ENCODE measurements around the gene RHOBTB1. TPM values are rescaled to one million over a fixed set of nuclear protein-coding genes. Genes with fewer than 3 reads are reported as not detected.
A peak's percentile ranks its signal among the peaks of the same experiment; 100 is the strongest.

RHOBTB1 gene
- total and polyA plus RNA-seq, 9 of the 15 experiments (the other 6 are each of a cell fraction or from before 2014, with no cell fraction given), result 1.7 to 11.7 (median 9.3) TPM

DNA sequence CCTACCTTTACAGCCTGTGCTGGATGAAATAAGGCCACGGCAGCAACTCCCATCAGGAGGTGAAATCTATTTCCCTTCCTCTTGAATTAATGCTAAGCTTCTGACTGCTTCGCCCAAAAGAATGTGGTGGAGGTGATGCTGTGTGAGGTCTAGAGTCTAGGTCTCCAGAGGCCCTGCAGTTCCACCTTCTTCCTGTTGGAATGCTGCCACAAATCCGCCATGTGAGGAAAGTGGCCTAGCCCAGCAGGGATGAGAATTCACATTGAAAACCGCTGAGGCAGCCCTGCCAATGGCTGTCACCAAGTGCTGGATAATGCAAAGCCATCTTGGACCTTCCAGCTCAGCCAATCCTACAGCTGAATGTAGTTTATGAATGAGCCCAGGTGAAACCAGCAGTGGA, 28.0 kb downstream of the RHOBTB1 start:
- no peaks in the 10 kb centered on the region for H4K20me1 ChIP-seq (replicated peaks; ENCODE audit: control insufficient read depth, insufficient read depth, low read length)
- BruUV-seq (replicated peaks), result no TSS peak
- no peaks in the 10 kb centered on the region for H3K9me3 ChIP-seq (replicated peaks; ENCODE audit: control insufficient read depth, insufficient read depth, low read depth, low read length)
- ChIA-PET POLR2A (no interaction called here), CTCF (ENCODE audit: low intra/inter-chr PET ratio) (no interaction called here)
- no peak overlapping the region for H3K4me3 ChIP-seq
- H3K27ac ChIP-seq (ENCODE audit: extremely low read depth, low read depth, low read length), result no peak overlapping the region
- TF ChIP-seq YY1 (IDR thresholded peaks at IDR 0.05; ENCODE audit: borderline replicate concordance in 1 of 3, control insufficient read depth in 1 of 3, extremely low read depth in 1 of 3, insufficient read depth in 3 of 3, insufficient read length in 1 of 3, insufficient replicate concordance in 2 of 3, low read depth in 1 of 3, low read length in 2 of 3) (peak in 1 of 3 experiments; percentile 26), ELF1 (tag; IDR thresholded peaks at IDR 0.05) (no peak), ZNF766 (CRISPR knock-in tag; conservative IDR thresholded peaks at IDR 0.05) (no peak)
- TF ChIP-seq, protein P1, sequence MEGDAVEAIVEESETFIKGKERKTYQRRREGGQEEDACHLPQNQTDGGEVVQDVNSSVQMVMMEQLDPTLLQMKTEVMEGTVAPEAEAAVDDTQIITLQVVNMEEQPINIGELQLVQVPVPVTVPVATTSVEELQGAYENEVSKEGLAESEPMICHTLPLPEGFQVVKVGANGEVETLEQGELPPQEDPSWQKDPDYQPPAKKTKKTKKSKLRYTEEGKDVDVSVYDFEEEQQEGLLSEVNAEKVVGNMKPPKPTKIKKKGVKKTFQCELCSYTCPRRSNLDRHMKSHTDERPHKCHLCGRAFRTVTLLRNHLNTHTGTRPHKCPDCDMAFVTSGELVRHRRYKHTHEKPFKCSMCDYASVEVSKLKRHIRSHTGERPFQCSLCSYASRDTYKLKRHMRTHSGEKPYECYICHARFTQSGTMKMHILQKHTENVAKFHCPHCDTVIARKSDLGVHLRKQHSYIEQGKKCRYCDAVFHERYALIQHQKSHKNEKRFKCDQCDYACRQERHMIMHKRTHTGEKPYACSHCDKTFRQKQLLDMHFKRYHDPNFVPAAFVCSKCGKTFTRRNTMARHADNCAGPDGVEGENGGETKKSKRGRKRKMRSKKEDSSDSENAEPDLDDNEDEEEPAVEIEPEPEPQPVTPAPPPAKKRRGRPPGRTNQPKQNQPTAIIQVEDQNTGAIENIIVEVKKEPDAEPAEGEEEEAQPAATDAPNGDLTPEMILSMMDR (IDR thresholded peaks at IDR 0.05 in 2 of 3, conservative IDR thresholded peaks at IDR 0.05 in 1 of 3; ENCODE audit: insufficient read depth in 2 of 3, low read depth in 1 of 3, low read length in 3 of 3), result peak; percentile 32 to 51 (median 34); a peak in 5 of 6 replicates
- in situ Hi-C loops (cut with MboI) (no loop called here), intact Hi-C loops (cut with micrococcal nuclease) (no loop called here)
- peak; percentile 84 for ATAC-seq
- H3K9ac ChIP-seq (ENCODE audit: insufficient read depth in 1 of 2, low read depth in 2 of 2, low read length in 2 of 2), result no peak overlapping the region
- H3K9me1 ChIP-seq (ENCODE audit: control insufficient read depth, insufficient read depth, low read length), result no peaks in the 10 kb centered on the region
- peak; percentile 57 for FAIRE-seq
- no peak overlapping the region for H2AFZ ChIP-seq (ENCODE audit: low read depth, low read length)
- H3K27me3 ChIP-seq (ENCODE audit: control insufficient read depth in 2 of 2, insufficient read depth in 2 of 2, low read length in 2 of 2), result no peaks in the 10 kb centered on the region
- no peaks in the 10 kb centered on the region for H3K4me1 ChIP-seq (replicated peaks in 1 of 2; ENCODE audit: control insufficient read depth in 2 of 2, insufficient read depth in 2 of 2, low read length in 2 of 2)
- 58% methylated on average over 4 of the region's 4 CpGs for WGBS (ENCODE audit: insufficient coverage, low coverage, missing lambda C conversion rate)
- DNase-seq (ENCODE audit: extremely low read depth in 1 of 4, low spot score in 3 of 4), result peak; percentile 20 to 42 (median 29)
- H3K79me2 ChIP-seq (ENCODE audit: control insufficient read depth, insufficient read depth, low read length), result no peaks in the 10 kb centered on the region
- no peaks in the 10 kb centered on the region for H3K36me3 ChIP-seq (ENCODE audit: control insufficient read depth, insufficient read depth, low read length)
- H3K4me2 ChIP-seq (ENCODE audit: insufficient read depth, low read length), result no peak overlapping the region

Measured in K562 (cell line).